NK-92 (cell line): ENCODE measurements around the gene HELT.
"Not testable (repeated sequence)": the region's sequence is repeated elsewhere in the genome, so short reads cannot be mapped to it uniquely, and the experiment has no call there.

Source experiments
- DNase-seq: peaks from one replicate; lab custom pipeline; 2025; ENCODE audit not compliant: unreplicated experiment; lab: John Stamatoyannopoulos, UW

HELT gene, protein sequence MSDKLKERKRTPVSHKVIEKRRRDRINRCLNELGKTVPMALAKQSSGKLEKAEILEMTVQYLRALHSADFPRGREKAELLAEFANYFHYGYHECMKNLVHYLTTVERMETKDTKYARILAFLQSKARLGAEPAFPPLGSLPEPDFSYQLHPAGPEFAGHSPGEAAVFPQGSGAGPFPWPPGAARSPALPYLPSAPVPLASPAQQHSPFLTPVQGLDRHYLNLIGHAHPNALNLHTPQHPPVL

DNA sequence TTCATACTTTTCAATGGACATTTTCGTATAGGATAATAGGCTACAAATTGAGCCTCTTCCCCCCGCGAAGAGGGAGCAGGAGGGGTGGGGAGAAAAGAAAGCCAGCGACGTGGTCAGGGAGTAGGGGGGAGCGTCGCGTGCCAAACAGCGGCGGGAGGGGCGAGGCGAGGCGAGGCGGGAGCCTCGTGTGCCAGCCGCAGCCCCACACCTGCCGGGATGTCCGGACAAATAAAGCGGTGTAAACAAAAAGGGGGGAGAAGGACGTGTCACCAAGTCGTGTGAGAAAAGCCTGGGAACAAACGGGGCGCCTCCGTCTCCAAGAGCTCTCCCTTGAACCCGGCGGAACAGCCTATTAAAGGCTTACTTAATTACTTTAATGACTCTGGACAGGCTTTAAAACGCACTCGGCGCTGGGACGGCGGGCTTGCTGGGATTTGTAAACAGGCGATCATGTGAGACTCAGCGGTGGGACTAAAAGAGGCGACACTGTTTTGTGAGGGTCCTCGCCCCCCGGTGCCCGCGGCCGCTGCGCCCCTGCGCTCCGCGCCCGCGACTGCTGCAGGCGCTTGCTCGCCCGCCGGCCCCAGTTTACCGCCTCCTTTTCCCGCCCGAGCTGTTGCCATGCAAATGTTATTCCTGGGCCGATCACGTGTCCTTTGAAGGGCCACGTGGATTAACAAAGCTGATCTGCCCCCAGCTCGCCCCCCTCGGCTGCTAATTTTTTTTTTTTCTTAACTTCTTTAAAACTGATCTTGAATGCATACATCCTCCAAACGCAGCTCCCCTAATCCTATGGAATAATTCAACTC, at the start of gene HELT:
Gene HELT (plus strand): TSS at position 527 of the 809 bp plus-strand sequence. CDS start 439 bp downstream, outside the sequence.
- DNase-seq, result no peak

DNA sequence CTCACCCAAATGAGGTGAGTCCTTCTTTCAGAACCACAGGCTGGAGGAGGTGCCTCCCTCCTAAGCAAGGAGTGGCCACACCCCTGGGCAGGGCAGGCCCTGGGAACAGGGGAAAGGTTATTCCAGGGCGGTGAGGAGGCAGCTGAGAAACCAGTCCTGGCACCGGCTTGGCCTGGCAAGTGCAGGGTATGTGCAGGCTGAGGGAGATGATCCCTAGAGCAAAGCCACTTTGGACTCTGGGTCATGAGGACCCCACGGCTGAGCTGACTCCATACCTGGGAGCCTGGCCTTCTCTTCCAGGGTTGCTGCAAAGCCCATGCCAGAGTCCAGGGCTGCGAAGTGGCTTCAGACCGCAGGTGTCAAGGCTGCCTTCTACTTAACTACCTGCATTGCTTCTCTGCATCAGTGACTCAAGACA, 49.5 kb upstream of the HELT start:
- no peak for DNase-seq

DNA sequence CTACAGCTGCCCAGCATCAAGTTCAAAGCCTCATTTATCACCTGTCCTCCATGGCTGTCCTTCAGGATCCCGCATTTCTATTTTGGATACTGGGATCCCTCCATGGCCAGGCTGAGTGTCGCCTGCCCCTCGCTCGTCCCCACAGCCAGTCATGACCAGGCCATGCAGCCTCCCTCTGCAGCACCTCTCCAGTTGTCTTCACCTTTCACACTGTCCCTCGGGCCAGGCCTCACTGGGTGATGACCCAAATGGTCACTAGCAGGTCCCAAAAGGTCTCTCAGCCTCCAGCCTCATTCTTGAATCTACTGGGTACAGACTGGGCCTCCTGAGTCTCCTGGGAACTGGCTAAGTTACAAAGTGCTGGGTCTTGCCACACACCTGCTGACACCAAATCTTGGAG, 48.7 kb upstream of the HELT start:
- no peak for DNase-seq

DNA sequence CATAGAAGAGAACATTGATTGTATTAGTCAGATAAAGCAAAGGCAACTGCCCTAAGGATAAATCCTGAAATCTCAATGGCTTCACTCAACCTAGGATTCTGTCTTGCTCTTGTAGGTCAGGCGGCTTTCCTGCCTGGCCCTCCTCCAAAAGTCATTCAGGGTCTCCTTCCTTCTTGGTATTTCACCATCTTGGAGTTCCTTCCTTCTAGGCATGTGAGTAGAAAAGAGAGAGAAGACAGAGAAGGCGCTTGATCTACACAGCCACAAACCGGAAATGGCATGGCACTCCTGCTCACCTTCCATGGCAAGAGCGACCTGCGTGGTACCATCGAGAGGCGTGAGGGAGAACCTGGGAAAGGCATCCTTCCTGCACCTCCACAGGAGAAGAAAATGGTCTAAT, 45.3 kb upstream of the HELT start:
- no peak for DNase-seq

DNA sequence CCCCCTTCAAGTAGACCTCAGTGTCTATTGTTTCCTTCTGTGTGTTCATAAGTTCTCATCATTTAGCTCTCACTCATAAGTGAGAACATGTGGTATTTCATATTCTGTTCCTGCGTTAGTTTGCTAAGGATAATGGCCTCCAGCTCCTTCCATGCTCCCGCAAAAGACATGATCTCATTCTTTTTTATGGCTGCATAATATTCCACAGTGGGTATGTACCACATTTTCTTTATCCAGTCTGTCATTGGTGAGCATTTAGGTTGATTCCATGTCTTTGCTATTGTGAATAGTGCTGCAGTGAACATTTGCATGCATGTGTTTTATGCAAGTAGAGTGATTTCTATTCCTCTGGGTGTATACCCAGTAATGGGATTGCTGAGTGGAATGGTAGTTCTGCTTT, 41.9 kb upstream of the HELT start:
- not testable (repeated sequence) for DNase-seq

DNA sequence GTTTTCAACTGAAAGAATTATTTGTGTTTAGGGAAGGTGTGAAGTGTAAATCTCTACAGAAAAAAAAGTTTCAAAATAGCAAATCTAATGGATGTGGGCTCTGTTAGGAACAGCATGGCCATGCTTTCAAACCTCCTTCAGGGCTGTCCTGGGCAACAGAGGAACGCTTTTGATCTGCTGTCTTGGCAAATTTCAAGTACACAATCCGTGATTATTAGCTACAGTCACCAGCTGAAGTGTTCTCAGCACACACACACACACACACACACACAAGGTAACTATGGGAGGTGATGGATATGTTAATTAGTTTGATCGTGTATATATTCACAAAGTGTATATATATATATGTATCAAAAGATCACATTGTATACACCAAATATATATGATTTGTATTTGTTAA, 40.5 kb upstream of the HELT start:
- no peak for DNase-seq

DNA sequence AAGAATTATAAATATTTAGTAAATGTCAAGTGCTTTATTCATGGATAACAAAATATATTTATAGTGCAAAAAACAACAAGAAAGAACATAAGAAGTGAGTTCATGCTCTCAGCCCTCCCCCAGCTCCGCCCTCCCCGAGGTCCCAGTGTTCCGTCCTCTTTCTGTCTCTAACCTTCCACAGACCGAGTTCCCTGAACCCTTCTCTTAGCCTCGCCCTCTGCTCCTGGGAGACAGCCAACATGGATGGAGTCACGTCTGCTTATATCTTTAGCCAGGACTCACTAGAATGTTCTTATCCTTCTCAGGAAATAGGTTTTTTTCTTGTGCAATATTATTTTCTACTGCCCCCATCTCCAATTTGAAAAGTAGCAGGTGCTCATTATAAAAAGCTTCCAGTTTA, 40.1 kb upstream of the HELT start:
- no peak for DNase-seq

DNA sequence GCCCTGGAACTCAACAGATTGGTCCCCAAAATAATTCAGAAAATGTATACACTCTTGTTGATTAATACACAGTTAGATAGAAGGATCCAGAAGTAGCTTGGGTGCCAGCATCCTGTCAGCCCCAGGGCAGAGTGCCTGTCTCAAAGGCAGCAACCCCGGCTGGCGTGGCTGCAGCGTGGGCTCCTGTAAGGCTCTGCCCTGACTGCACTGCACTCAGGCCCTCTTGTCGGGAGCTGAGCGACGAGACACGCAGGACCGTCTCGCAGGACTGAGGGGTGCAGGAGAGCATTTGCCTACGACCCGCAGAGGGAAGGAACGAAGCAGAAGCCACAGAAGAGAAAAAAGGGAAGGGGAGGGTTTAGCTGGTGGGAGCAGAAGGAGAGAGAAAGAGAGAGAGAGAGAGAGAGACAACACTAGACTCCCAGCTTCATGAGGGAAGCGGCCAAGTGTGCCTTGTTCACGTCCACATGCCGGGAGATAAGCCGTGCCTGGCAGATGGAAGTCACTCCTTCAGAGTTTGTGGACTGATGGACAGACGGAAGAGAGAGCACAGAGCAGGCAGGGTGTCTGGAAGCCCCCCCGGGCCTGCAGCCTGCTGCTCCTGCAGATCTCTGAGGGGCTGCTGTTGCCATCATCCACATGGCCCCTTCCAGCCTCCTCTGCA, 38.7 kb upstream of the HELT start:
- DNase-seq, result no peak

DNA sequence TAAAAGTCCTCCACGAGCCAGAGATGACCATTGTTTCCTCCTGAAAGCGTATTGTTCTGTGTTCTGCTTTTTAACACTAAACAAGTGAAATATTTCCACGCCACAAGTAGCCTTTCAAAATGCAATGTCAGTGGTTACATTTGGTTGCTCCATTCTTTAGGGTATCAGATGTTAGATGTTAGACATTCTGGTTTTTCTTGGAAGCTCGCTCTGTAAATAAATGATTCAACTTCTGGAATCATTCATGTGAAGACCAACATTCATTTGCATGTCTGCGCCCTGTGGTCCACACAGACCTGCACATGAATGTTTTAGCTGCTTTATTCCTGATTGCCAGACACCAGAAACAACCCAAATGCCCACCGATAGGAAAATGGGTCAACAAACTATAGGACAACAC, 38.0 kb upstream of the HELT start:
- DNase-seq, result no peak

DNA sequence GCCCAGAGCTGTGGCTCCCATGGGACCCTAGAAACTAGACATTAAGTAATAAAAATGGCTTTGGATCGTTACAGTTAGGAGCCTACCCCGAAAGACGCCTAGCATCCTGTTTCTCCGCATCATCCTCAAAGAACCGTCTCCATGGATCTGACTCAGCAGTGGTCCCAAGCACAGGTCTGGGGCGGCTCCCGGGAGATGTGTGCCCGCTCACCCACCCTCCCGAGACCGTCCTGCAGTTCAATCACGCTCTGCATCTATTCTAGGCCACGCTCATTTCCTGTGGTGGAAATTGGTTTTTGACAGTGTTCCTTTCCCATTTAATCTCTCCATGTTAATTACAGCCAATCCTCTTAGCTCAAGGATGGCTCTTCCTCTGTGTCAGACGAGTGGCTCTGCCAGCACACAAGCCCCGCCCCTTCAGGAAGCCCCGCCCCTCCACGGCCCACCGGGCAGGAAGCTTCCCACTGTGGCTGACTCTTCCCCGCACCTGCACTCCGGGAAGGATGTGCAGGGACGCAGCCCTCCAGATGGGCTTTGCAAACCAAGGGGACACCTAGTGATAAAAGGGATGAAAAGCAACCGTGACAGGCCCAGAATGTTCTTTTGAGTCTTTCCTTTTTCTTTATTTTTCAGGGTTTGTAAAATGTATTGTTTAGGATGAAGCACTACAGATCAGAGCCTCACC, 34.5 kb upstream of the HELT start:
- no peak for DNase-seq

DNA sequence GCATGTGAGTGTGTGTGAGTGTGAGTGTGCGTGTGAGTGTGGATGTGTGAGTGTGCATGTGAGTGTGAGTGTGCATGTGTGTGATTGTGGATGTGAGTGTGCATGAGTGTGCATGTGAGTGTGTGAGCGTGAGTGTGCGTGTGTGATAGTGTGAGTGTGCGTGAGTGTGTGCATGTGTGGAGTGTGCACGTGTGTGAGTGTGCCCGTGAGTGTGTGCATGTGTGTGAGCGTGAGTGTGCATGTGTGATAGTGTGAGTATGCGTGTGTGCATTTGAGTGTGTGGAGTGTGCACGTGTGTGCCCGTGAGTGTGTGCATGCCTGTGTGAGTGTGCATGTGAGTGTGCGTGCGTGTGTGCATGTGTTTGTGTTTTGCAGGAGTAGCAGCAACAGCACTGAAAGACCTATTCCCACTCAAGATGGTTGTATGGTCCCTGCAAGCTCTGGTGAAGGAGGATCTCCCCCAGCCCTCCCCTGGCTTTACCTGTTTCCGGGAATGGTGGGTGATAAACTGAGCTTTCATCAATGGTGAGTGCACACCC, 30.7 kb upstream of the HELT start:
- DNase-seq, result no peak

DNA sequence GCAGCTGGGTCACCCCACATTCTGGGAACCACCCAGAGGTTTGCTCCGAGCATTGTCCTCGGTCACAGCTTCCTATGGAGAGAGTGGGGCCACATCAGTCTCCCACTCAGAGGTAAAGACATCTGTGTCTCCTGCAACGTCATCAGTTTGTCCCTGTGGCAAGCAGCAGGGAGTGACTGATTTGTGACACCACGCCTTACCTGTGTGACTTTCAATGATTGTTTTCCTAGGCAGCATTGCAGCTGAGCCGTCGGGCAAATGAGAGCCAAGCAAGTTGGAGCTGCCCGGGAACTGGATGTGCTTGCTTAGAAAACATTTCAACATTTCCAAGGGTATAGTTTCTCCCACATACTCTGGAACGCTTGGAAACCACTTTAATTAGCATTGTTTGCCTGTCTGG, 29.7 kb upstream of the HELT start:
- no peak for DNase-seq

DNA sequence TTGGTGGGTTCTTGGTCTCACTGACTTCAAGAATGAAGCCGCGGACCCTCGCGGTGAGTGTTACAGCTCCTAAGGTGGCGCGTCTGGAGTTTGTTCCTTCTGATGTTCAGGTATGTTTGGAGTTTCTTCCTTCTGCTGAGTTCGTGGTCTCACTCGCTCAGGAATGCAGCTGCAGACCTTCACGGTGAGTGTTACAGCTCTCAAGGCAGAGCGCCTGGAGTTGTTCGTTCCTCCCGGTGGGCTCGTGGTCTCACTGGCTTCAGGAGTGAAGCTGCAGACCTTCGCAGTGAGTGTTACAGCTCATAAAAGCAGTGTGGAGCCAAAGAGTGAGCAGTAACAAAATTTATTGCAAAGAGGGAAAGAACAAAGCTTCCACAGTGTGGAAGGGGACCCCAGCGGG, 29.0 kb upstream of the HELT start:
- not testable (repeated sequence) for DNase-seq

DNA sequence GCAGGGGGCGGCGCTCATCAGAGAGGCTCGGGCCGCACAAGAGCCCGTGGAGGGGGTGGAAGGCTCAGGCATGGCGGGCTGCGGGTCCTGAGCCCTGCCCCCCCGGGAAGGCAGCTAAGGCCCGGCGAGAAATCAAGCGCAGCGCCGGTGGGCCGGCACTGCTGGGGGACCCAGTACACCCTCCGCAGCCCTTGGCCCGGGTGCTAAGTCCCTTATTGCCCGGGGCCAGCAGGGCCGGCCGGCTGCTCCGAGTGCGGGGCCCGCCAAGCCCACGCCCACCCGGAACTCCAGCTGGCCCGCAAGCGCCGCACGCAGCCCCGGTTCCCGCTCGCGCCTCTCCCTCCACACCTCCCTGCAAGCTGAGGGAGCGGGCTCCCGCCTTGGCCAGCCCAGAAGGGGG, 28.2 kb upstream of the HELT start:
- DNase-seq, result not testable (repeated sequence)

DNA sequence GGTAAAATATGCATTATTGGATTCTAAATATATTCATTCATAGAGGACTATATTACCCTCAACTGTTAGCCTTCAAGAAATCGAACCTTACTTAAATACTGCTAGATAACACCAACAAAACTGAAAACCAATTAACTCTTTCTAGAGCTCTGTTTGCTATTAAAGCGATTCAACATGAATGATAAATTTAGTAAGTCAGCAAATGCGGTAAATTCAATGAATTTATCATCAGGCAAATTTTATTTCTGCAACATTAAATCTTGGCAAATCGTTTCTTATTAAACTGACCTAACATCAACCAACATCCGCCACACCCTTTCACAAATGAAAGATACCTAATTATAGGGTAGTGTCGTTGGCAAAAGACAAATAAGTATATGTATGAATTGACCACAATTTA, 26.4 kb upstream of the HELT start:
- DNase-seq, result no peak

DNA sequence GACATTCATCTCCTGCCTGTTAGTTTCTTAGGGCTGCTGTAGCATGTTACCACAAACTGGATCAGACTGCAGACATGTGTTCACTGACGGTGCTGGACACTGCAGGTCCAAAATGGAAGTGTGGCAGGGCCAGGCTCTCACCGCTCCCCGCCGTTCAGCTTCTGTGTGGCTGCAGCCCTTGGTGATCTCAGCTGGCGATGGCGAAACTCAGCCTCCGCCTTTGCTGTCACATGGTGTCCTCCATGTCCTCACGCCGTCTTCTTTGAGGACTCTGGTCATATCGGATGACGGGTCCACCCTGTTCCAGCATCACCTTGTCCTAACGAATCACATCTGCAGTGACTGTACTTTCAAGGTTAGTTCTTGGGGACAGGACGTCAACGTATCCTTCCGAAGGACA, 25.9 kb upstream of the HELT start:
- no peak for DNase-seq

DNA sequence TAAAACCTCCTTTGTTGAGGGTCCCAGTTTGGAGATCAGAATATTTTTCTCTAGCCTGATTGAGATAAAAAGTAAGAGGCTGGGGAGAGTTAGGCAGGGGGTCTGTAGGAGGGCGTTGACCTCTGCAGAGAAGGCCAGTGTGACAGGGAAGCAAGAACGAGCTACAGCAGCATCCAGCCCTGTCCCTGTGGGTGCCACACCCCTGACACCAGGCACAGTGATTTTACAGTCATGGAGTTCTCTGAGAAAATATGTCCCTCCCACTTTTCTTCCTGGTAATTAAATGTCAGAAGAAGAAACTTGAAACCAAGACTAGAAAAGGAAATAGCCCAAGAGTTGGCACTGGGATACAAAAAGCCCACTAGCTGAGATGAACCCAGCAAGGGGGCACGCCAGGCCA, 25.0 kb upstream of the HELT start:
- no peak for DNase-seq

DNA sequence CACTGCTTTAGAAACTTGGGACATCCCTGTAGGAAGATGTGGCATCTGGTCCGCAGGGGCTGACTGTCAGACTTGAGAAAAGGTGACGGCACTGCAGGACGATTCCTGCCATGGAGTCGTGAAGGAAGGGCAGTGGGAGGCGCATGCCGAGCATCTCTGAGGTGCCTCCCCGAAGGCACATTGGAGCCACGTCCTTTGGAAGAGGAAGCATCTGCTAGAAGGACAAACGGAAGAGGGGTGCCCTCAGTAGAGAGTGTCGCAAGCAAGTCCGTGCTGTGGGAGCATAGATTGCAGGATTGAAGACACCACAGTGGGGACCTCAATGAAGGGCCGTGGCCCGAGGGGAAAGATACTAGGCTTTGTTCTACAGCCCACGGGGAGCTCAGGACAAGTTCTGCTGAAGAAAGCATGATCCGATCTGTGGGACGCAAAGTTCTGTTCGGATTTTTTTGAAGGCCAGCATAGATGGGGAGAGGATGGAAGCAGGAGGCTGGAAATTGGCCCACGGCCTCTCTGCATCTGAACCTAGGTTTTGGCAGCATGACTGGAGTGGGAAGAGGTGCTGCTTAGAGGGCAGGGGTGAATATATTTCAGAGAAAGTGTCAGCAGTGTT, 24.2 kb upstream of the HELT start:
- DNase-seq, result no peak

DNA sequence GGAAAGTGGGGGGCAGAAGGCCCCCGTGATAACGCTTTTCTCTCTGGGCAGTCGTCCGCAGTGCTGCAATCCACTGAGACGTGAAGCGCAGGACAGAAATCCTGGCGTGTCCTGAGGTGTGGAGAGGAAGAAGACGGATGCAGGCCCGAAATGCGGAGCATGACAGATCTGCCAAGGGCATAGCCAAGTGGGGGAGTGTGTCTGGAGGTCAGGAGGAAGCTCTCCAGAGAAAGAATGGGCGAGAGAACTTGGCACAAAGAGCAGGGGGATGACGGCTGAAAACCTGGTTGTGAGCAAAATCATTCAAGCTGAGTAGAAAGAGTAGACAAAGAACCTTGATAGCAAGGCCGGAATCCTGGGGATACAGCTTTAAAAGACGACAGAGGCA, 23.7 kb upstream of the HELT start:
- no peak for DNase-seq

DNA sequence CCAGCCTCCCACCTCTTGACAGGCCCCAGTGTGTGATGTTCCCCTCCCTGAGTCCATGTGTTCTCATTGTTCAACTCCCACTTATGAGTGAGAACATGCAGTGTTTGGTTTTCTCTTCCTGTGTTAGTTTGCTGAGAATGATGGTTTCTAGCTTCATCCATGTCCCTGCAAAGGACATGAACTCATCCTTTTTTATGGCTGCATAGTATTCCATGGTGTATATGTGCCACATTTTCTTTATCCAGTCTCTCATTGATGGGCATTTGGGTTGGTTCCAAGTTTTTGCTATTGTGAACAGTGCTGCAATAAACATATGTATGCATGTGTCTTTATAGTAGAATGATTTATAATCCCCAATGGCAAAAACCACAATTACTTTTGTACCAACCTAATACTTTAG, 20.6 kb upstream of the HELT start:
- DNase-seq, result not testable (repeated sequence)

DNA sequence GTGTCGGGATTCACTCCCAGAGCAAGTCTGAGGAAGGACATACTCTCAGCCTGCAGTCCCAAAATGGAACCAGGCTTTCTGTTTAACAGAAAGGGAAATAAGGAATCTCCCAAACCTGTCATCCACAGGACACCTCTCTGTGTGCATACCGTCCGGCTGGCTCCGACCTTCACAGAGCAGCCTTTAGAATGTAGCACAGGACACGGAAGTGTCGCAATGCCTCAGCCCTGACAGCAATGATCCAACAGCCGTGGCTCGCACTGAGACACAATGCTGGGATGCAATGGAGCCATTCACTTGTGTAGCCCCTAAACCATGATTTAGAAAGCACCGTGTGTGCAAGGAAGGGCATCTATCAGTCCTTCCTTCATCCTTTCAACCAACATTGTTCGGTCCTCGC, 15.5 kb upstream of the HELT start:
- no peak for DNase-seq
